Measurements from ENCODE around the gene RNF39.
A peak's percentile ranks its signal among the peaks of the same experiment; 100 is the strongest.
"Not testable (repeated sequence)": the region's sequence is repeated elsewhere in the genome, so short reads cannot be mapped to it uniquely, and the experiment has no call there.

Gene RNF39

GRCh38 chr6:30062471-30063178, 12.9 kb downstream of the RNF39 start:
- no peak for DNase-seq (ENCODE audit: low read depth in 4 of 4, low spot score in 1 of 4)

- no peak for DNase-seq (ENCODE audit: low read depth in 4 of 4, low spot score in 1 of 4)
Measured at GRCh38 chr6:30061858-30062458, 13.6 kb downstream of the RNF39 start.

DNA sequence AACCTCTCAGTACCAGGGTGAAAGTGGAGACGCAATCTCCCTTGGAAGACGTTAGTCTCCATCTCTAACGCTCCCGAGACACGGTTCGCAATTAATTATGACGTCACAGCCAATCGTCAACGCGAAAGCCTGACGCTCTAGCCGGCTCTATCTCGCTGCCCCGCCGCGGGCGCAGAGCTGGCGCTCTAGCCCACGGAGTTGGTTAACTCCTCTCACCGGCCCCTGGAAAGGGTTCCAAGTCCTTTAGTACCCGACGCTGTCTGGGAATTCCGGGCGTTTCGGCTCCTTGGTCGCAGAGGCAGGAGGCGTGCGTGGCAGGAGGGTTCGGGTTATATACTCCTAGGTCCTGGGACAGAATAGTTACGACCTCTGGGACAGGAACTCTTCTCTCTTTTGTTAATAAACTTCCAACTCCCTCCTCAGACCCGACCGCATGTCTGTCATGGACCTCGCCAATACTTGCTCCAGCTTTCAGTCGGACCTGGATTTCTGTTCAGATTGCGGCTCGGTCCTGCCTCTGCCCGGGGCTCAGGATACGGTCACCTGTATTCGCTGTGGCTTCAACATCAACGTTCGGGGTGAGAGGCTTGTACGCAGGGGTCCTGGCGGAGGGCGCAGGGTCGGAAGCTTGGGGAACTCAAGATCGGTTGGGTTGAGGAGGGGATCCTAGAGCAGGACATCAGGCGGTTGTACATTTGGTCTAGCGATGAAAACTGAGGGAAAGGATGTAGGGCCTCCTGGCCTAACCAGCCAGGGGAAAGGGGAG, 14.3 kb downstream of the RNF39 start, which contains the start of gene POLR1H:
TSS of gene POLR1H (plus strand) at position 174 of the 766 bp plus-strand sequence. CDS start at position 434, 260 bp downstream.
- DNase-seq (ENCODE audit: low read depth in 4 of 4, low spot score in 1 of 4): peak; percentile 68 to 76 (median 72)

DNA sequence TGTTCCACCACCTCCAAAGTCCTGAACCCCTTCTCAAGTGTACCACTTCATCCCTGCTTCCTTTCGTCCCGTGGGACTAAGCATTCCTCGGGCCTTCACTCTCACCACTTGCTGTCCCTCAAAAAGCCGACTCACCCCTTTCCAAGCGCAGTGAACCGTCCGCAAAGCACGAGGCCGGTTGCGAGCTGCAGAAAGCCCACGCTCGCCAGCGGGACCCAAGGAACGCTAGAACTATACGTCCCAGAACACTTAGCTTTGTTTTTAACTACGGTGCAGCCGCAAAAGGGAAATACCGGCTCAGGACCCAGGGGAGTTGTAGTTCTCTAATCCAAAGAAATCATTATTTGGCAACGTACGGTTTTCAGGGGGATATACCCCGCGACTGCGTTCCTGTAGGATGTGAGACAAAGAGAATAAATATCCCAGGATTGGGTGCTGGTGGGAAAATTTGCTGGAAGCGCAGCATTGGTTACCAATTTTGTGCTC, 14.9 kb downstream of the RNF39 start:
- no peak for DNase-seq (ENCODE audit: low read depth in 4 of 4, low spot score in 1 of 4)

GRCh38 chr6:30055513-30055912, 20.1 kb downstream of the RNF39 start:
- no peak for DNase-seq (ENCODE audit: low read depth in 4 of 4, low spot score in 1 of 4)

- no peak for DNase-seq (ENCODE audit: low read depth in 4 of 4, low spot score in 1 of 4)
Measured at GRCh38 chr6:30053682-30054081, 21.9 kb downstream of the RNF39 start.

DNA sequence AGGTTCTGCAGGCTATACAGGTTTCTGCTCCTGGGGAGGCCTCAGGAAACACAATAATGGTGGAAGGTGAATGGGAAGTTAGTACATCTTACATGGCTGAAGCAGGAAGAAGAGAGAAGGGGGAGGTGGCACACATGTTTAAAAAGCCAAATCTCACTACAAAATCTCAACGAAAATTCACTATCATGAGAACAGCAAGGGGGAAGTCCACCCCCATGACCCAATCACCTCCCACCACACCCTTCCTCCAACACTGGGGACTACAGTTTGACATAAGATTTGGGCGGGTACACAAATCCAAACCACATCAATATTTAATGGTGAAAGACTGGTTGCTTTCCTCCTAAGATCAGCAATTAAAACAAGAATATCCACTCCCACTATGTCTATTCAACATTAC, 28.3 kb downstream of the RNF39 start:
- DNase-seq (ENCODE audit: low read depth in 4 of 4, low spot score in 1 of 4): no peak

GRCh38 chr6:30044630-30045029, 30.9 kb downstream of the RNF39 start:
- no peak for DNase-seq (ENCODE audit: low read depth in 4 of 4, low spot score in 1 of 4)

DNA sequence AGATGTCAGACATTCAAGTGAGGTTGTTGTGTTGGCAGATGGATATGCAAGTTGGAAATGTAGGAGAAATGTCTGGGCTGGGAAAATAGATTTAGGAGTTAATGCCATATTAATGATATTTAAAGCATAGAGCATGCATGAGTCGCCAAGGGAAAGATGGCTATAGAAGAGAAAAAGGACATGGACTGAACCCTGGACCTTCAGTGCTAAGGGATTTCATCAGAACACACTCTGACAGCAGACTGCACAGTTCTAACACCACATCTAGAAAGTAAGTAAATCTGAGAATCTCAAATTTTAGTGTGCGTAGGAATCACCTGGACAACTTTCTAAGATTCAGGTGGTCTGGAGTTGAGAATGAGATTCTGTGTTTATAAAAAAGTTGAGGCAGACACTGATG, 31.8 kb downstream of the RNF39 start:
- DNase-seq (ENCODE audit: low read depth in 4 of 4, low spot score in 1 of 4): no peak

DNA sequence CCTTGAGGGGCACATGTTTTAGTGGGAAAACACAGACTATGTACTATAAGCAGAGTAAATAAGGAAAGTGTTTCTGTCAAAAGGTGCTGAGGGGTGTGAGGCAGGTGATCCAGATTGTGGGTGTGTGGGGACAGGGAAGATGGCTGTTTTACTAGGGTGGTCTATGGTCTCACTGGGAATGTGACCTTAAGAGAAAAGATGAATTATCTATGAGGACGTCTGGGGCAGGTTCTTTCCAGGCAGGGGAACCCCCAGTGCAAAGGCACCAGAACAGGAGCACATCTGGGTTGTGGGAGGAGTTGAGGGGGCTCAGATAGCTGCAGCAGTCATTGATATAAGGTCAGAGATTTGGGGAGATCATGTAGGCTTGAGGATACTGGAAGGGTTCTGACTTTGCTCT, 32.7 kb downstream of the RNF39 start:
- DNase-seq (ENCODE audit: low read depth in 4 of 4, low spot score in 1 of 4): no peak

GRCh38 chr6:30042476-30042875, 33.1 kb downstream of the RNF39 start:
- DNase-seq (ENCODE audit: low read depth in 4 of 4, low spot score in 1 of 4): no peak

- DNase-seq (ENCODE audit: low read depth in 4 of 4, low spot score in 1 of 4): no peak
Measured at GRCh38 chr6:30041821-30042220, 33.7 kb downstream of the RNF39 start.

- no peak for DNase-seq (ENCODE audit: low read depth in 4 of 4, low spot score in 1 of 4)
Measured at GRCh38 chr6:30041221-30041620, 34.3 kb downstream of the RNF39 start.

DNA sequence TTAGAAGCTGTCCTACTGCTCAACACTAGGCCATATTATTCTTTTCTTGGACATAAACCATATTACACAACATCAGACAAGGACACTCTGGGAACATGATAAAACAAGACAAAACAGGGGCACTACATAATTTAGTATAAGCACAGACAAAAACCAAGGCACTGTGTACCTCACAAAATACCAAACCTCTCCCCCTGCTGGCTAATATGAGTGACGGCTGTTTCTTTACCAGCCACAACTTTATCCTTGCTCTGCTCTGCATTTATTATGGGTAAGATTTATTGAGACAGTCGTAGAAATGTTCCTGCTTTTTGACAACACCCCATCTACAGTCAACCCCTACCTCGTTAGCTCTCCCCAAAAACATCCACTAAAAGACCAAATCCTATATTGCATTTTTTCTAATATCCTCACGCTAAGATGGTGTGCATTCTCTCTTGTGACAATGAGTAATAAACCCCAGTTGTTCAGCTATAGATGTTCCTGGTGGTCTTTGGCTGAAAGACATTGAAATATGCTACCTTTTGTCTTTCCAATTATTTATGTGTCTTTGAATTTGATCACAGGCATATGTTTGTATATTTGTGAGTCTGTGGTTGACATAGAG, 38.3 kb downstream of the RNF39 start:
- DNase-seq (ENCODE audit: low read depth in 4 of 4, low spot score in 1 of 4): no peak

DNA sequence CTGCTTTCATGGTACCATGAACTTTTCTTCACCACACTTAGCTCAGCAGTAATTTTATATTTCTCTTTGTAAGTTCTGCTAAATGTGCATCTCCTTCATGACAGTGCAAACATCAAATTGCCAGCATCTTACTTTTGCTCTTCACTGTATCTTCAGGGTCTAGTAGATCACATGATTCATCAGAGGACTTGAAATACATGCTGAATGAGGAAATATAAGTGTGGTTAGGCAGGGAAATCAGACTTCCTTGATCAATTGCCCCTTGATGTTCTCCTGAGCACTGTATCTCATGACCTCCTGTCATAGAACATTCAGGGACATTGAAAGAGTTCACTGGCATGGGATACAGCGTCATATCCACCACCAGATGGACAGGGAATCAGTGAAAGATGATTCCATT, 39.8 kb downstream of the RNF39 start:
- no peak for DNase-seq (ENCODE audit: low read depth in 4 of 4, low spot score in 1 of 4)

GRCh38 chr6:30033440-30033839, 42.1 kb downstream of the RNF39 start:
- not testable (repeated sequence) for DNase-seq (ENCODE audit: low read depth in 4 of 4, low spot score in 1 of 4)

GRCh38 chr6:30031381-30031780, 44.2 kb downstream of the RNF39 start:
- DNase-seq (ENCODE audit: low read depth in 4 of 4, low spot score in 1 of 4): no peak

DNA sequence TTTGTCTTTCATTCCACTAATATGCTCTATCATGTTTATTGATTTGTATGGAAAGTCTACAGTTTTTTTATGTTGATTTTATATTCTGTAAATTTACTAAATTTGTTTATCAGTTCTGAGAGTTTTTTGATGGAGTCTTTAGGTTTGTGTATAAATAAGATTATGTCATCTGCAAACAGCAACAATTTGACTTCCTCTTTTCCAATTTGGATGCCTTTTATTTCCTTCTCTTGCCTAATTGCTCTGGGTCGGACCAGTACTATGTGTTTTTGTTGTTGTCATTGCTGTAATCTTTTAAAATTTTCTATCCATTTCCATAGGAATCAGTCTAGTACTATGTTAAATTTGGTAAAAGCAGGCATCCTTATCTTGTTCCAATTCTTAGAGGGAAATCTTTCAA, 46.0 kb downstream of the RNF39 start:
- no peak for DNase-seq (ENCODE audit: low read depth in 4 of 4, low spot score in 1 of 4)

DNA sequence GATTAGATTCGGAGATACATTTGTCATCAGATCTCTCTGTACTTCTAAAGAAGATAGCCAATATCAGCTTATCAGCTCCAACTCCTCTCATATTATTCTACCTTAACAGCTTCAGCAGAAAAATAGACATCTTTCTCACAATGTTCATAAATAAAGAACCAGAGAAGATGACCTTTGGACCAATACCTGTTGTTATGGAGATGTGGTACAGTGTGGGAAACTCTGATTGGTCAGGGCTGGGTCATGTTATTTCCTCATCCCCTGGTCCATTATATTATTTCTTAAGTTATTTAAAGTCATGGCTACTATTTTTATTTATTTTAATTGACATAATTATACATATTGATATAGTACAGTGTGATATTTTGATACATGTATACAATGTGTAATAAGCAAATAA, 50.4 kb downstream of the RNF39 start:
- DNase-seq (ENCODE audit: low read depth in 4 of 4, low spot score in 1 of 4): no peak

DNA sequence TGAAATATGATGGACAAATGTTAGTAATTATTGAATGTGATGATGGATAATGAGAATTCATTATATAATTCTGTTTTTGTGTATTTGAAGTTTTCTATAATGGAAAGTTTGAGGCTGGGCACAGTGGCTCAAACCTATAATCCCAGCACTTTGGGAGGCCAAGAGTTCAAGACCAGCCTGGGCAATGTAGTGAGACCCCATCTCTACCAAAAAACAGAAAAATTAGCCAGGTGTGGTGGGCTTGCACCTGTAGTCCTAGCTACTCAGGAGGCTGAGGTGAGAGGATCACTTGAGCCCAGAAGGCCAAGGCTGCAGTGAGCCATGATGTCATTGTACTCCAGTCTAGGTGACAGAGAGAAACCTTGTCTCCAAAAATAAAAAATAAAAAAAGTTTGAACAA, 52.9 kb downstream of the RNF39 start:
- not testable (repeated sequence) for DNase-seq (ENCODE audit: low read depth in 4 of 4, low spot score in 1 of 4)

- DNase-seq (ENCODE audit: low read depth in 4 of 4, low spot score in 1 of 4): no peak
Measured at GRCh38 chr6:30022189-30022588, 53.4 kb downstream of the RNF39 start.

DNA sequence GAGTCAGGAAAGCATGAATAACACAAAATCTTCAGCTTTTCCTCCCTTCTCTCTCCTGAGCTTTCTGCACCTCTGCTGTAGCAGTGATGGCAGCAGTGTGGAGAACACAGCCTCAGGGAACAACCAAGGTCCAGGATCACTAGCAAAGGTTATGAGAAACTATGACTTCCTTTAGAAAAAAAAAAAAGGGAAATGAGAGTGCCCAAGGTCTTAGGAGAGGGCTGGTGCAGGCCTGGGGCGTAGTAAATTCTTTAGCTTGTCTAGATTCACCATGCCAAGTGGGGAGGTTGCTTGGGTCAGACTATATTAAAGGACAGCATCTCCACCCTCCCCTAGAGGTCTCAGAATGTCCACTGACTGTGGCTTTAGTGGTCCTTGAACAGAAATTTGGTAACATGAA, 54.9 kb downstream of the RNF39 start:
- DNase-seq (ENCODE audit: low read depth in 4 of 4, low spot score in 1 of 4): no peak
